Measurements from ENCODE around the gene DCHS1.

Gene DCHS1

GRCh38 chr11:6670202-6670830 lies 14.7 kb upstream of the DCHS1 start:
- no peak for DNase-seq (ENCODE audit: low read depth, low spot score)

- DNase-seq (ENCODE audit: low read depth, low spot score) = no peak
Measured at GRCh38 chr11:6667733-6668374, 12.2 kb upstream of the DCHS1 start.

- DNase-seq (ENCODE audit: low read depth, low spot score) = no peak
Measured at GRCh38 chr11:6666302-6667183, 10.9 kb upstream of the DCHS1 start.

GRCh38 chr11:6664551-6664950 lies 8.9 kb upstream of the DCHS1 start:
- DNase-seq (ENCODE audit: low read depth, low spot score) = no peak

GRCh38 chr11:6663794-6664469 lies 8.3 kb upstream of the DCHS1 start:
- DNase-seq (ENCODE audit: low read depth, low spot score) = no peak

- no peak for DNase-seq (ENCODE audit: low read depth, low spot score)
Measured at GRCh38 chr11:6660712-6661111, 5.1 kb upstream of the DCHS1 start.

- DNase-seq (ENCODE audit: low read depth, low spot score) = no peak
Measured at GRCh38 chr11:6658647-6659046, 3.0 kb upstream of the DCHS1 start.

- DNase-seq (ENCODE audit: low read depth, low spot score) = no peak
Measured at GRCh38 chr11:6657346-6657745, 1.7 kb upstream of the DCHS1 start.

GRCh38 chr11:6656936-6657335 lies 1.3 kb upstream of the DCHS1 start:
- DNase-seq (ENCODE audit: low read depth, low spot score) = no peak

GRCh38 chr11:6656584-6656915 lies 941 bp upstream of the DCHS1 start:
- no peak for DNase-seq (ENCODE audit: low read depth, low spot score)

- DNase-seq (ENCODE audit: low read depth, low spot score) = no peak
Measured at GRCh38 chr11:6655020-6655789, 404 bp downstream of the DCHS1 start.

GRCh38 chr11:6654281-6655019 lies 1.2 kb downstream of the DCHS1 start:
- no peak for DNase-seq (ENCODE audit: low read depth, low spot score)

GRCh38 chr11:6653656-6654055 lies 2.0 kb downstream of the DCHS1 start:
- no peak for DNase-seq (ENCODE audit: low read depth, low spot score)

- no peak for DNase-seq (ENCODE audit: low read depth, low spot score)
Measured at GRCh38 chr11:6653097-6653496, 2.5 kb downstream of the DCHS1 start.

- DNase-seq (ENCODE audit: low read depth, low spot score) = no peak
Measured at GRCh38 chr11:6652182-6652581, 3.4 kb downstream of the DCHS1 start.

GRCh38 chr11:6650980-6651379 lies 4.6 kb downstream of the DCHS1 start:
- DNase-seq (ENCODE audit: low read depth, low spot score) = no peak

GRCh38 chr11:6650104-6650503 lies 5.5 kb downstream of the DCHS1 start:
- no peak for DNase-seq (ENCODE audit: low read depth, low spot score)

GRCh38 chr11:6648501-6648900 lies 7.1 kb downstream of the DCHS1 start:
- DNase-seq (ENCODE audit: low read depth, low spot score) = no peak

- DNase-seq (ENCODE audit: low read depth, low spot score) = no peak
Measured at GRCh38 chr11:6647836-6648235, 7.8 kb downstream of the DCHS1 start.

GRCh38 chr11:6646918-6647679 lies 8.5 kb downstream of the DCHS1 start:
- no peak for DNase-seq (ENCODE audit: low read depth, low spot score)
